Activated naive CD4-positive, alpha-beta T cell treated with anti-CD3 and anti-CD28 coated beads, Interleukin-2, amount 50 U/mL, for 72 hours (primary cell): Measurements from ENCODE around the gene HMCN1. TPM values are rescaled to one million over a fixed set of nuclear protein-coding genes. Genes with fewer than 3 reads are reported as not detected.

Experiments
- ATAC-seq, 2 donors: fragments of 150-1000 bp; cut with Tn5 transposase; 2 replicates each; pipeline ENCODE4 v1.10.0; 2021; ENCODE audit warnings: mild to moderate bottlenecking in 2 of 2, moderate library complexity in 2 of 2
- DNase-seq, 2 donors: peaks; one replicate each; pipeline ENCODE4 v3.0.0; 2021 to 2022; ENCODE audit warnings: low spot score in 2 of 2
- H3K27ac Mint-ChIP-seq, 2 donors: one replicate each; pipeline ENCODE4 v1.8.0; 2022; ENCODE audit warnings: mild to moderate bottlenecking in 2 of 2, mixed read lengths in 2 of 2
- H3K36me3 Mint-ChIP-seq, 2 donors: one replicate each; pipeline ENCODE4 v1.8.0; 2022; ENCODE audit warnings: mixed read lengths in 2 of 2
- H3K9me3 Mint-ChIP-seq, 2 donors: one replicate each; pipeline ENCODE4 v1.8.0; 2022; ENCODE audit warnings: mixed read lengths in 2 of 2
- total RNA-seq, 2 donors: library from RNA; stranded (reverse); gene quantifications; one replicate each; pipeline ENCODE4 v1.2.3, GENCODE V29; 2022

Gene HMCN1
- under 1 TPM in 1 of 2 donors, not detected in 1; 0.14 TPM for total RNA-seq

GRCh38 chr1:185733818-185734735 is at the start of gene HMCN1:
Gene HMCN1 (plus strand): TSS chr1:185734391. CDS start chr1:185734780, 389 bp downstream.
- DNase-seq, result no peak
- peak; percentile 36 to 49 for ATAC-seq
- Mint-ChIP-seq H3K27ac (peak within 1 kb of the TSS in 1 of 2 donors; percentile 53), H3K36me3 (peaks cover 13 to 20% of the 10 kb centered on the region in 2 donors), H3K9me3 (peaks cover 11 to 22% of the 10 kb centered on the region in 2 donors)

- Mint-ChIP-seq H3K27ac (no peak overlapping the region), H3K36me3 (no peaks in the 10 kb centered on the region), H3K9me3 (no peaks in the 10 kb centered on the region)
- ATAC-seq (no peak), DNase-seq (no peak)
These were observed 47.1 kb upstream of the HMCN1 start for GRCh38 chr1:185686821-185687778.

GRCh38 chr1:185690527-185690926 is 43.7 kb upstream of the HMCN1 start:
- Mint-ChIP-seq H3K27ac (no peak overlapping the region), H3K36me3 (peaks cover 10 to 13% of the 10 kb centered on the region in 2 donors), H3K9me3 (peaks cover 11% of the 10 kb centered on the region in 2 donors)
- ATAC-seq (peak; percentile 26 to 92), DNase-seq (no peak)

- H3K9me3 Mint-ChIP-seq, result peaks cover 11% of the 10 kb centered on the region in 2 donors
- no peak for DNase-seq
- ATAC-seq, result peak in 1 of 2 donors; percentile 28
These were observed 40.5 kb upstream of the HMCN1 start for GRCh38 chr1:185693654-185694053.

GRCh38 chr1:185694081-185694480 is 40.1 kb upstream of the HMCN1 start:
- Mint-ChIP-seq H3K27ac (peak overlapping the region; percentile 50 to 88), H3K9me3 (peaks cover 11% of the 10 kb centered on the region in 2 donors), H3K36me3 (peaks cover 10 to 13% of the 10 kb centered on the region in 2 donors)
- peak in 1 of 2 donors; percentile 72 for ATAC-seq
- no peak for DNase-seq

More at GRCh38 chr1:185693654-185694053, 40.5 kb upstream of the HMCN1 start:
- H3K36me3 Mint-ChIP-seq, result peaks cover 10 to 13% of the 10 kb centered on the region in 2 donors
- peak overlapping the region; percentile 50 to 88 for H3K27ac Mint-ChIP-seq

GRCh38 chr1:185695299-185695698 is 38.9 kb upstream of the HMCN1 start:
- H3K36me3 Mint-ChIP-seq, result peaks cover 10 to 13% of the 10 kb centered on the region in 2 donors
- DNase-seq (no peak), ATAC-seq (no peak)
- no peak overlapping the region for H3K27ac Mint-ChIP-seq
- H3K9me3 Mint-ChIP-seq, result peaks cover 11% of the 10 kb centered on the region in 2 donors

GRCh38 chr1:185696422-185697150 is 37.6 kb upstream of the HMCN1 start:
- ATAC-seq (no peak), DNase-seq (no peak)
- Mint-ChIP-seq H3K36me3 (peaks cover 10 to 13% of the 10 kb centered on the region in 2 donors), H3K27ac (no peak overlapping the region), H3K9me3 (peaks cover 11% of the 10 kb centered on the region in 2 donors)

GRCh38 chr1:185699874-185700273 is 34.3 kb upstream of the HMCN1 start:
- DNase-seq, result no peak
- Mint-ChIP-seq H3K36me3 (no peaks in the 10 kb centered on the region), H3K9me3 (no peaks in the 10 kb centered on the region), H3K27ac (no peak overlapping the region)
- ATAC-seq, result no peak

- H3K36me3 Mint-ChIP-seq, result no peaks in the 10 kb centered on the region
- DNase-seq, result no peak
- H3K9me3 Mint-ChIP-seq, result no peaks in the 10 kb centered on the region
- ATAC-seq, result no peak
- H3K27ac Mint-ChIP-seq, result no peak overlapping the region
These were observed 32.5 kb upstream of the HMCN1 start for GRCh38 chr1:185701650-185702049.

GRCh38 chr1:185704181-185704580 is 30.0 kb upstream of the HMCN1 start:
- Mint-ChIP-seq H3K9me3 (peaks cover 3 to 4% of the 10 kb centered on the region in 2 donors), H3K36me3 (peaks cover 0 to 16% of the 10 kb centered on the region in 2 donors), H3K27ac (no peak overlapping the region)
- no peak for DNase-seq
- no peak for ATAC-seq

GRCh38 chr1:185716095-185716494 is 18.1 kb upstream of the HMCN1 start:
- Mint-ChIP-seq H3K36me3 (no peaks in the 10 kb centered on the region), H3K9me3 (no peaks in the 10 kb centered on the region), H3K27ac (no peak overlapping the region)
- no peak for ATAC-seq
- no peak for DNase-seq

GRCh38 chr1:185719021-185719420 is 15.2 kb upstream of the HMCN1 start:
- no peaks in the 10 kb centered on the region for H3K36me3 Mint-ChIP-seq
- no peaks in the 10 kb centered on the region for H3K9me3 Mint-ChIP-seq
- H3K27ac Mint-ChIP-seq, result no peak overlapping the region
- DNase-seq (no peak), ATAC-seq (no peak)

- ATAC-seq, result no peak
- Mint-ChIP-seq H3K9me3 (no peaks in the 10 kb centered on the region), H3K36me3 (no peaks in the 10 kb centered on the region), H3K27ac (no peak overlapping the region)
- DNase-seq, result no peak
These were observed 13.4 kb upstream of the HMCN1 start for GRCh38 chr1:185720633-185721272.

GRCh38 chr1:185721553-185721952 is 12.6 kb upstream of the HMCN1 start:
- Mint-ChIP-seq H3K36me3 (no peaks in the 10 kb centered on the region), H3K9me3 (no peaks in the 10 kb centered on the region)

GRCh38 chr1:185722098-185722497 is 12.1 kb upstream of the HMCN1 start:
- H3K9me3 Mint-ChIP-seq, result no peaks in the 10 kb centered on the region
- ATAC-seq (no peak), DNase-seq (no peak)
- no peak overlapping the region for H3K27ac Mint-ChIP-seq
- no peaks in the 10 kb centered on the region for H3K36me3 Mint-ChIP-seq

More at GRCh38 chr1:185721553-185721952, 12.6 kb upstream of the HMCN1 start:
- no peak for ATAC-seq
- DNase-seq, result no peak
- H3K27ac Mint-ChIP-seq, result no peak overlapping the region

GRCh38 chr1:185727726-185728125 is 6.5 kb upstream of the HMCN1 start:
- DNase-seq, result no peak
- Mint-ChIP-seq H3K9me3 (peaks cover 11 to 22% of the 10 kb centered on the region in 2 donors), H3K36me3 (peaks cover 7 to 14% of the 10 kb centered on the region in 2 donors), H3K27ac (no peak overlapping the region)
- ATAC-seq, result no peak
